MM.1S (cell line): ENCODE measurements around the gene TRAF3.

ENCODE experiments used
- EZH2 ChIP-seq: fragments of 300-600 bp; sonication (generic); optimal IDR thresholded peaks from 2 replicates; pipeline ENCODE3; 2017; ENCODE audit warnings: low read depth, mild to moderate bottlenecking, antibody characterized with exemption, low read length, mixed read lengths
- EZH2phosphoT487 ChIP-seq: fragments of 300-600 bp; sonication (generic); IDR thresholded peaks from 2 replicates; pipeline ENCODE4 v1.6.1; 2018; ENCODE audit warnings: antibody characterized with exemption, low read length
- TF ChIP-seq, protein P1 (sequence below): fragments of 300-600 bp; sonication (generic); IDR thresholded peaks from 2 replicates; pipeline ENCODE4 v1.5.1; 2016; ENCODE audit warnings: antibody characterized with exemption, low read length, mixed read lengths

DNA sequence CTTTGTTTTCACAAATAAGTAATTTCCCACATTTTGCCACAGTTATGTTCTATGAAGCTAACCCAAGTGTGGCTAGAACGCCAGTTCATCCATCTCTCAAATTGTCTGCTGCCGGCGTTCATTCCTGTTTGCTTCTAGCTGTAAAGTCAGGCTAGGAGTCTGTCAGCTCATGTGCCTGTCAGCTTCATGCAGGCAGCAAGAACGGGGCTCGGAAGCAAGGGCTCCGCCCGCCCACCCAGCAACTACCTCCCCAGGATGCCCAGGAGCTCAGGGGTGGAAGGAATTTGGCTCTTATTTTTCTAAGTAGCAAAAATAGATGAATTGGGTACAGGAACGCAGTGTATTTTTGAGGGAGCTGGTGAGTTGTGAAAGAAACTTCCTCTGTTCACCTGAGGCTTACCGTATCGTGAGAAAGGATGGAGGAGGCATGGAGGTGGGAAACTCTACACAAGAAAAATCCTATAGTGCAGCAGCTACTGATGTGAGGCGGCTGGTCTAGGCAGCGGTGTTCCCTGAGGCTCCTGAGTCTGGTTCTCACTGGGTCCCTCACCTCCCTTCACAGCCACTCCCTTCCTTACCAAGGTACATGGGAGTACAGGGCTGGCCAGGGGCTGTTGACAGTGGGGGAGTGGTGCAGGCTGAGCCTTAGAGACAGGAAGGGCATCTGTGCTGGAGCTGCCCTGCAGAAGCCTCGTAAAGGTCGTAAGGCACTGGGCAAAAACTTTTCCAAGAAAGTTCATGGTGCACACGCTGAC lies 90.8 kb downstream of the TRAF3 start:
- TF ChIP-seq, protein P1, sequence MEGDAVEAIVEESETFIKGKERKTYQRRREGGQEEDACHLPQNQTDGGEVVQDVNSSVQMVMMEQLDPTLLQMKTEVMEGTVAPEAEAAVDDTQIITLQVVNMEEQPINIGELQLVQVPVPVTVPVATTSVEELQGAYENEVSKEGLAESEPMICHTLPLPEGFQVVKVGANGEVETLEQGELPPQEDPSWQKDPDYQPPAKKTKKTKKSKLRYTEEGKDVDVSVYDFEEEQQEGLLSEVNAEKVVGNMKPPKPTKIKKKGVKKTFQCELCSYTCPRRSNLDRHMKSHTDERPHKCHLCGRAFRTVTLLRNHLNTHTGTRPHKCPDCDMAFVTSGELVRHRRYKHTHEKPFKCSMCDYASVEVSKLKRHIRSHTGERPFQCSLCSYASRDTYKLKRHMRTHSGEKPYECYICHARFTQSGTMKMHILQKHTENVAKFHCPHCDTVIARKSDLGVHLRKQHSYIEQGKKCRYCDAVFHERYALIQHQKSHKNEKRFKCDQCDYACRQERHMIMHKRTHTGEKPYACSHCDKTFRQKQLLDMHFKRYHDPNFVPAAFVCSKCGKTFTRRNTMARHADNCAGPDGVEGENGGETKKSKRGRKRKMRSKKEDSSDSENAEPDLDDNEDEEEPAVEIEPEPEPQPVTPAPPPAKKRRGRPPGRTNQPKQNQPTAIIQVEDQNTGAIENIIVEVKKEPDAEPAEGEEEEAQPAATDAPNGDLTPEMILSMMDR: no peak
- TF ChIP-seq EZH2: no peak
- no peak for TF ChIP-seq EZH2phosphoT487
